ENCODE measurements around the gene TNIP1.

GRCh38 chr5:151068433-151069197 lies 12.2 kb downstream of the TNIP1 start:
- no peak for TF ChIP-seq CTCF (IDR thresholded peaks at IDR 0.05)
- TF ChIP-seq POLR2A (IDR thresholded peaks at IDR 0.05) = no peak

Measured in stomach (tissue), 4 donors.